ENCODE results near the gene CCDC138.

- TF ChIP-seq CTCF (IDR thresholded peaks at IDR 0.05) (no peak), POLR2A (IDR thresholded peaks at IDR 0.05) (no peak)
These were observed 19.2 kb downstream of the CCDC138 start for GRCh38 chr2:108805782-108806181.
